Body of pancreas (tissue), 4 donors: ENCODE data around the gene ZNF236.

Experiments used
- CTCF ChIP-seq, 7 experiments: fragments of 450-650 bp in 4 of 7; fragments of 200-600 bp in 3 of 7; sonication (generic) in 3 of 7; IDR thresholded peaks; one replicate each; pipeline ENCODE4 v1.5.1; 2016 to 2019; ENCODE audit warnings: antibody characterized with exemption in 7 of 7
- POLR2A ChIP-seq, 3 donors: fragments of 450-650 bp; IDR thresholded peaks; one replicate each; pipeline ENCODE4 v1.6.1; 2016; ENCODE audit warnings: antibody characterized with exemption in 3 of 3, mild to moderate bottlenecking in 2 of 3

DNA sequence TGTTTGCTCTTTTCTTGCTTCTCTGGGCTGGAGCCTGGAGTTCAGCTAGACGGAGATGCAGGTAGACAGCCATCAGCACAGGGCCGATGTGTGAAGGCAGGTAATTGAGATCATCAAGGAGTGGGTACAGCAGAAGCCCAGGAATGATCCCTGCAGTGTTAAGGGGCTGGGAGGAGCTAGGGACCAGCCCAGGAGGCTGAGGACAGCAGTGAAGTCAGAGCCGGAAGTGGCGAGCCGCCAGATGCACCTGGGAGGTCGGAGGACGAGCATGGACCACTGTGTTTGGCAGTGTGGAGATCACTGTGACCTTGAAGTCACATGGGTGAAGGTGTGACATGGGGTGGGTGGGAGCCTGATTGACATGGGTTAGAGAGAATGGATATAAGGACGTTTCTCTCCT, 6.2 kb upstream of the ZNF236 start:
- TF ChIP-seq CTCF (IDR thresholded peaks at IDR 0.05) (no peak), POLR2A (IDR thresholded peaks at IDR 0.05) (no peak)
